Transverse colon (tissue), 4 donors: ENCODE results near the gene CBLB. TPM values are rescaled to one million over a fixed set of nuclear protein-coding genes. Genes with fewer than 3 reads are reported as not detected.

Experiments
- DNase-seq: peaks from one replicate; pipeline ENCODE4 v3.0.0-alpha.2; 2019
- H3K27ac ChIP-seq, 4 donors: fragments of 200-600 bp; sonication (generic); 2 replicates each; pipeline ENCODE4 v1.5.1; 2016 to 2018; ENCODE audit warnings: inconsistent platforms in 4 of 4
- H3K27me3 ChIP-seq: fragments of 200-600 bp; sonication (generic); 2 replicates; pipeline ENCODE4 v1.5.1; 2017; ENCODE audit warnings: inconsistent platforms
- H3K36me3 ChIP-seq, 4 donors: fragments of 200-600 bp; sonication (generic); 2 replicates each; pipeline ENCODE4 v1.5.1; 2017 to 2019; ENCODE audit warnings: inconsistent platforms in 4 of 4
- H3K4me1 ChIP-seq, 4 donors: fragments of 200-600 bp; sonication (generic); 2 replicates each; pipeline ENCODE4 v1.5.1; 2017 to 2020; ENCODE audit warnings: inconsistent platforms in 4 of 4
- H3K4me3 ChIP-seq, 4 donors: fragments of 200-600 bp; sonication (generic); 1 replicate in 1 of 4; 2 replicates in 3 of 4; pipeline versions ENCODE4 v1.5.1 to v1.6.1; 2017 to 2019; ENCODE audit warnings: inconsistent platforms in 4 of 4
- H3K9me3 ChIP-seq, 2 donors: fragments of 200-600 bp; sonication (generic); 2 replicates each; pipeline ENCODE4 v1.5.1; 2017 to 2019; ENCODE audit warnings: inconsistent platforms in 2 of 2
- CTCF ChIP-seq, 5 experiments: fragments of 200-600 bp in 3 of 5; fragments of 450-650 bp in 2 of 5; sonication (generic) in 3 of 5; IDR thresholded peaks; 1 replicate in 2 of 5; 2 replicates in 3 of 5; pipeline ENCODE4 v1.5.1; 2016 to 2017; ENCODE audit warnings: antibody characterized with exemption in 5 of 5, inconsistent platforms in 3 of 5, mild to moderate bottlenecking in 2 of 5, moderate library complexity in 1 of 5
- EP300 ChIP-seq: sonication (generic); formaldehyde crosslinking; IDR thresholded peaks from one replicate; pipeline ENCODE4 v1.6.1; 2017; ENCODE audit warnings: antibody characterized with exemption, low read depth
- POLR2A ChIP-seq: fragments of 450-650 bp; IDR thresholded peaks from one replicate; pipeline ENCODE4 v1.6.1; 2016; ENCODE audit warnings: antibody characterized with exemption, mild to moderate bottlenecking, moderate library complexity
- POLR2AphosphoS5 ChIP-seq, 3 donors: sonication (generic); formaldehyde crosslinking; IDR thresholded peaks; one replicate each; pipeline ENCODE4 v1.6.1; 2016; ENCODE audit warnings: antibody characterized with exemption in 3 of 3
- WGBS, 2 donors: methylation state at CpG; one replicate each; pipeline ENCODE4 v1.1.5; 2018; ENCODE audit warnings: low coverage in 1 of 2; 5-methylcytosine and 5-hydroxymethylcytosine counted together
- in situ Hi-C, 4 donors: fragments of 200-750 bp; cut with MboI; loops; one replicate each; pipeline versions ENCODE4 v1.15.0 to v1.15.1; 2017; ENCODE audit warnings: low sequenced_read_pairs in 3 of 4, low pct_ligation_motif_present in 1 of 4, low pct_unique_long_range_greater_than_20kb in 1 of 4
- intact Hi-C: fragments of 100-400 bp; cut with DNase I; formaldehyde crosslinking; loops from one replicate; pipeline ENCODE4 v1.15.1; 2023; ENCODE audit warnings: low total_unique reads
- total RNA-seq, 4 donors: library from RNA; depleted of rRNA; stranded (reverse); fragments of >200 nt; gene quantifications; one replicate each; pipeline ENCODE4 v1.1.0, GENCODE V29; 2016

Gene CBLB
- total RNA-seq, 4 donors from 2014 or later: 25.1 to 76.2 (median 63.6) TPM

GRCh38 chr3:105767776-105768175, 101.0 kb downstream of the CBLB start:
- TF ChIP-seq CTCF (IDR thresholded peaks at IDR 0.05) (no peak), POLR2A (no peak), EP300 (no peak)
- H3K27me3 ChIP-seq: no peaks in the 10 kb centered on the region
- DNase-seq: no peak
- in situ Hi-C loops (no loop called here), intact Hi-C loops (no loop called here)
- H3K36me3 ChIP-seq: no peaks in the 10 kb centered on the region
- H3K9me3 ChIP-seq: no peaks in the 10 kb centered on the region
- H3K4me1 ChIP-seq: no peaks in the 10 kb centered on the region
- no peak overlapping the region for H3K4me3 ChIP-seq
- H3K27ac ChIP-seq: no peak overlapping the region

GRCh38 chr3:105767216-105767615, 101.6 kb downstream of the CBLB start:
- H3K4me1 ChIP-seq: no peaks in the 10 kb centered on the region
- H3K9me3 ChIP-seq: peaks cover 2 to 5% of the 10 kb centered on the region in 2 donors
- H3K4me3 ChIP-seq: no peak overlapping the region
- in situ Hi-C loops (no loop called here), intact Hi-C loops (no loop called here)
- no peak overlapping the region for H3K27ac ChIP-seq
- H3K27me3 ChIP-seq: no peaks in the 10 kb centered on the region
- TF ChIP-seq POLR2A (no peak), POLR2AphosphoS5 (IDR thresholded peaks at IDR 0.05) (no peak), EP300 (no peak), CTCF (IDR thresholded peaks at IDR 0.05) (no peak)
- WGBS, 2 donors: 41 to 73% methylated on average over 3 of the region's 3 CpGs
- DNase-seq: no peak
- peaks cover 0 to 4% (median 2%) of the 10 kb centered on the region in 4 donors for H3K36me3 ChIP-seq

GRCh38 chr3:105765308-105765639, 103.5 kb downstream of the CBLB start:
- intact Hi-C loops: no loop called here
- no peak overlapping the region for H3K27ac ChIP-seq
- no peak overlapping the region for H3K4me3 ChIP-seq
- peaks cover 4 to 7% of the 10 kb centered on the region in 2 donors for H3K9me3 ChIP-seq
- DNase-seq: no peak
- in situ Hi-C loops: no loop called here
- TF ChIP-seq POLR2AphosphoS5 (IDR thresholded peaks at IDR 0.05): no peak
- no peak for TF ChIP-seq POLR2A
- TF ChIP-seq CTCF (IDR thresholded peaks at IDR 0.05): no peak
- no peak for TF ChIP-seq EP300
- peaks cover 0 to 15% (median 3%) of the 10 kb centered on the region in 4 donors for H3K36me3 ChIP-seq
- no peaks in the 10 kb centered on the region for H3K4me1 ChIP-seq
- H3K27me3 ChIP-seq: no peaks in the 10 kb centered on the region

DNA sequence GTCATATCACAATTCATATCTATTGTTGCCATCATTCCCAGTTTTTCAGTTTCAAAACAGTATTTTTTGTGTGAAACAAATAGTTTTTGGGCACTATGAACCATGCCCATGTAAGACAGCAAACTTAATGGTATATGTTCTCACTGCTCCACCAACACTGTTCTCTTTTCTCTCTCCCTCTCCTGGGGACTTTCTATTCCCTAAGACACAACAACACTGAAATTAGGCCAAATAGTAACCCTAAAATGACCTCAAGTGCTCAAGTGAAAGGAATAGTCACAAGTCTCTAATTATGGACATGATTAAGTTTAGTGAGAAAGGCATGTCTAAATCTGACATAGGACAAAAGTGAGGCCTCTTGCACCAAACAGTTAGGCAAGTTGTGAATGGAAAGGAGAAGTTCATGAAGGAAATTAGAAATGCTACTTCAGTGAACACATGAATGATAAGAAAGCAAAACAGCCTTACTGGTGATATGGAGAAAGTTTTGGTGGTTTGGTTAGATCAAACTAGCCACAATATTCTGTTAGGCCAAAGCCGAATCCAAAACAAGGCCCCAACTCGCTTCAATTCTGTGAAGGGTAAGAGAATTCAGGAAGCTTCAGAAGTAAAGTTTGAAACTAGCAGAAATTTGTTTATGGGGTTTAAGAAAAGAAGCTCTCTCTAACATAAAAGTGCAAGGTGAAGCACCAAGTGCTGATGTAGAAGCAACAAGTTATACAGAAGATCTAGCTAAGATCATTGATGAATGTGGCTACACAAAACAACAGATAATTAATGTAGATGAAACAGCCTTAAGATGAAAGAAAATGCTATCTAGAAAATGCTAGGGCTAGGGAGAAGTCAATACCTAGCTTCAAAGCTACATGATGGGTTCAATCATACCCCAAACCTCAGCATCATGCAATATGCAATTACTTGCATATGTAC, 104.2 kb downstream of the CBLB start:
- 67 to 73% methylated on average over 2 of the region's 2 CpGs for WGBS, 2 donors
- TF ChIP-seq CTCF (IDR thresholded peaks at IDR 0.05) (no peak), POLR2A (no peak), POLR2AphosphoS5 (IDR thresholded peaks at IDR 0.05) (no peak), EP300 (no peak)
- H3K4me1 ChIP-seq: no peaks in the 10 kb centered on the region
- no peak for DNase-seq
- H3K27me3 ChIP-seq: no peaks in the 10 kb centered on the region
- intact Hi-C loops (no loop called here), in situ Hi-C loops (no loop called here)
- H3K27ac ChIP-seq: no peak overlapping the region
- H3K9me3 ChIP-seq: peaks cover 4 to 7% of the 10 kb centered on the region in 2 donors
- H3K36me3 ChIP-seq: peaks cover 0 to 15% (median 3%) of the 10 kb centered on the region in 4 donors
- H3K4me3 ChIP-seq: no peak overlapping the region
